Measurements from ENCODE around the gene CCDC57.
"Not testable (repeated sequence)": the region's sequence is repeated elsewhere in the genome, so short reads cannot be mapped to it uniquely, and the experiment has no call there.

Gene CCDC57

GRCh38 chr17:82212331-82213250 lies at the start of gene CCDC57:
TSS of gene CCDC57 (minus strand) at chr17:82212842. CDS start at chr17:82201944, 10,898 bp downstream.
- TF ChIP-seq CTCF (IDR thresholded peaks at IDR 0.05; ENCODE audit: low read depth, low read length), result no peak
- H3K4me3 ChIP-seq (ENCODE audit: low read depth, low read length), result peak within 1 kb of the TSS; percentile 75

GRCh38 chr17:82262344-82262743 lies 49.7 kb upstream of the CCDC57 start:
- no peak overlapping the region for H3K4me3 ChIP-seq (ENCODE audit: low read depth, low read length)
- TF ChIP-seq CTCF (IDR thresholded peaks at IDR 0.05; ENCODE audit: low read depth, low read length), result no peak

GRCh38 chr17:82259972-82260961 lies 47.6 kb upstream of the CCDC57 start:
- H3K4me3 ChIP-seq (ENCODE audit: low read depth, low read length), result not testable (repeated sequence)

GRCh38 chr17:82258555-82258954 lies 45.9 kb upstream of the CCDC57 start:
- TF ChIP-seq CTCF (IDR thresholded peaks at IDR 0.05; ENCODE audit: low read depth, low read length), result no peak

GRCh38 chr17:82257473-82257872 lies 44.8 kb upstream of the CCDC57 start:
- no peak overlapping the region for H3K4me3 ChIP-seq (ENCODE audit: low read depth, low read length)
- TF ChIP-seq CTCF (IDR thresholded peaks at IDR 0.05; ENCODE audit: low read depth, low read length), result no peak

More at GRCh38 chr17:82258555-82258954, 45.9 kb upstream of the CCDC57 start:
- no peak overlapping the region for H3K4me3 ChIP-seq (ENCODE audit: low read depth, low read length)

GRCh38 chr17:82256242-82256885 lies 43.7 kb upstream of the CCDC57 start:
- TF ChIP-seq CTCF (IDR thresholded peaks at IDR 0.05; ENCODE audit: low read depth, low read length), result no peak
- H3K4me3 ChIP-seq (ENCODE audit: low read depth, low read length), result no peak overlapping the region

- H3K4me3 ChIP-seq (ENCODE audit: low read depth, low read length), result no peak overlapping the region
- no peak for TF ChIP-seq CTCF (IDR thresholded peaks at IDR 0.05; ENCODE audit: low read depth, low read length)
Observed at GRCh38 chr17:82255402-82255972, 42.8 kb upstream of the CCDC57 start.

GRCh38 chr17:82254746-82255145 lies 42.1 kb upstream of the CCDC57 start:
- not testable (repeated sequence) for H3K4me3 ChIP-seq (ENCODE audit: low read depth, low read length)

GRCh38 chr17:82254096-82254495 lies 41.5 kb upstream of the CCDC57 start:
- H3K4me3 ChIP-seq (ENCODE audit: low read depth, low read length), result not testable (repeated sequence)

Measured in WI38 (cell line).